ENCODE results near the gene PACSIN2. TPM values are rescaled to one million over a fixed set of nuclear protein-coding genes. Genes with fewer than 3 reads are reported as not detected.

PACSIN2 gene
- total RNA-seq, 1 donor: 35.2 TPM

- no peak for DNase-seq (ENCODE audit: low read depth)
- no peak overlapping the region for H3K4me3 ChIP-seq (ENCODE audit: low read depth, low read length)
- TF ChIP-seq CTCF (IDR thresholded peaks at IDR 0.05; ENCODE audit: insufficient read depth, low read length): no peak
These were observed 64.7 kb downstream of the PACSIN2 start for GRCh38 chr22:42950281-42950680.

GRCh38 chr22:42949159-42949558 lies 65.8 kb downstream of the PACSIN2 start:
- peak; percentile 70 for DNase-seq (ENCODE audit: low read depth)
- H3K4me3 ChIP-seq (ENCODE audit: low read depth, low read length): no peak overlapping the region
- no peak for TF ChIP-seq CTCF (IDR thresholded peaks at IDR 0.05; ENCODE audit: insufficient read depth, low read length)

- no peak overlapping the region for H3K4me3 ChIP-seq (ENCODE audit: low read depth, low read length)
- no peak for TF ChIP-seq CTCF (IDR thresholded peaks at IDR 0.05; ENCODE audit: insufficient read depth, low read length)
- no peak for DNase-seq (ENCODE audit: low read depth)
These were observed 66.7 kb downstream of the PACSIN2 start for GRCh38 chr22:42948294-42948693.

- no peak for TF ChIP-seq CTCF (IDR thresholded peaks at IDR 0.05; ENCODE audit: insufficient read depth, low read length)
- no peak for DNase-seq (ENCODE audit: low read depth)
- H3K4me3 ChIP-seq (ENCODE audit: low read depth, low read length): no peak overlapping the region
These were observed 67.5 kb downstream of the PACSIN2 start for GRCh38 chr22:42947211-42947990.

- TF ChIP-seq CTCF (IDR thresholded peaks at IDR 0.05; ENCODE audit: insufficient read depth, low read length): no peak
- no peak for DNase-seq (ENCODE audit: low read depth)
These were observed 68.3 kb downstream of the PACSIN2 start for GRCh38 chr22:42946546-42947198.

GRCh38 chr22:42945736-42946135 lies 69.2 kb downstream of the PACSIN2 start:
- no peak for TF ChIP-seq CTCF (IDR thresholded peaks at IDR 0.05; ENCODE audit: insufficient read depth, low read length)
- no peak for DNase-seq (ENCODE audit: low read depth)
- H3K4me3 ChIP-seq (ENCODE audit: low read depth, low read length): no peak overlapping the region

More at GRCh38 chr22:42946546-42947198, 68.3 kb downstream of the PACSIN2 start:
- H3K4me3 ChIP-seq (ENCODE audit: low read depth, low read length): no peak overlapping the region
